Measurements from ENCODE around the gene PCLAF.
"Not testable (repeated sequence)": the region's sequence is repeated elsewhere in the genome, so short reads cannot be mapped to it uniquely, and the experiment has no call there.

The PCLAF gene

GRCh38 chr15:64333516-64333915 lies 47.7 kb downstream of the PCLAF start:
- peaks cover 7% of the 10 kb centered on the region; the same call in 1 of the 2 replicates for H3K79me2 ChIP-seq (ENCODE audit: low read length)
- H4K20me1 ChIP-seq (ENCODE audit: insufficient read depth, low read length) = peaks cover 20% of the 10 kb centered on the region
- peaks cover 3% of the 10 kb centered on the region for H3K4me1 ChIP-seq (ENCODE audit: low read length)
- no peaks in the 10 kb centered on the region for H3K27me3 ChIP-seq (ENCODE audit: low read depth, low read length)
- no peak overlapping the region for H2AFZ ChIP-seq (ENCODE audit: low read depth, low read length)
- no peaks in the 10 kb centered on the region for H3K36me3 ChIP-seq (replicated peaks; ENCODE audit: low read depth, low read length)
- H3K9me3 ChIP-seq (ENCODE audit: insufficient read depth, low read length) = no peaks in the 10 kb centered on the region
- H3K27ac ChIP-seq (ENCODE audit: low read length) = no peak overlapping the region
- no peak for TF ChIP-seq EZH2phosphoT487 (IDR thresholded peaks at IDR 0.05; ENCODE audit: low read depth)
- TF ChIP-seq CTCF (IDR thresholded peaks at IDR 0.05; ENCODE audit: low read depth, low read length) = no peak
- H3K4me2 ChIP-seq (ENCODE audit: low read length) = no peak overlapping the region
- H3K9ac ChIP-seq (ENCODE audit: low read length) = no peak overlapping the region
- no peak overlapping the region for H3K4me3 ChIP-seq (ENCODE audit: low read length)

- not testable (repeated sequence) for H3K36me3 ChIP-seq (replicated peaks; ENCODE audit: low read depth, low read length); H3K9ac ChIP-seq (ENCODE audit: low read length); H3K27me3 ChIP-seq (ENCODE audit: low read depth, low read length); H3K27ac ChIP-seq (ENCODE audit: low read length); H3K4me3 ChIP-seq (ENCODE audit: low read length); H3K4me2 ChIP-seq (ENCODE audit: low read length); H3K9me3 ChIP-seq (ENCODE audit: insufficient read depth, low read length); H3K4me1 ChIP-seq (ENCODE audit: low read length); H3K79me2 ChIP-seq (ENCODE audit: low read length); H2AFZ ChIP-seq (ENCODE audit: low read depth, low read length)
- H4K20me1 ChIP-seq (ENCODE audit: insufficient read depth, low read length) = peaks cover 15% of the 10 kb centered on the region
Measured at GRCh38 chr15:64331668-64332067, 49.6 kb downstream of the PCLAF start.

- not testable (repeated sequence) for H3K36me3 ChIP-seq (replicated peaks; ENCODE audit: low read depth, low read length); H3K27ac ChIP-seq (ENCODE audit: low read length); H3K79me2 ChIP-seq (ENCODE audit: low read length); H3K4me1 ChIP-seq (ENCODE audit: low read length); H3K9me3 ChIP-seq (ENCODE audit: insufficient read depth, low read length); H3K9ac ChIP-seq (ENCODE audit: low read length); H3K27me3 ChIP-seq (ENCODE audit: low read depth, low read length); H2AFZ ChIP-seq (ENCODE audit: low read depth, low read length); H3K4me2 ChIP-seq (ENCODE audit: low read length); H3K4me3 ChIP-seq (ENCODE audit: low read length)
- H4K20me1 ChIP-seq (ENCODE audit: insufficient read depth, low read length) = peaks cover 10% of the 10 kb centered on the region; the same call in 1 of the 2 replicates
Measured at GRCh38 chr15:64326975-64327374, 54.3 kb downstream of the PCLAF start.

- not testable (repeated sequence) for H3K79me2 ChIP-seq (ENCODE audit: low read length); H3K36me3 ChIP-seq (replicated peaks; ENCODE audit: low read depth, low read length); H3K9me3 ChIP-seq (ENCODE audit: insufficient read depth, low read length); H3K27ac ChIP-seq (ENCODE audit: low read length); H3K4me2 ChIP-seq (ENCODE audit: low read length); H3K4me1 ChIP-seq (ENCODE audit: low read length); H3K4me3 ChIP-seq (ENCODE audit: low read length); H3K27me3 ChIP-seq (ENCODE audit: low read depth, low read length); H2AFZ ChIP-seq (ENCODE audit: low read depth, low read length); H3K9ac ChIP-seq (ENCODE audit: low read length)
- peaks cover 10% of the 10 kb centered on the region; the same call in 1 of the 2 replicates for H4K20me1 ChIP-seq (ENCODE audit: insufficient read depth, low read length)
Measured at GRCh38 chr15:64326458-64326857, 54.8 kb downstream of the PCLAF start.

- Histone ChIP-seq H3K27ac (ENCODE audit: low read length) (no peak overlapping the region), H3K9me3 (ENCODE audit: insufficient read depth, low read length) (no peaks in the 10 kb centered on the region), H3K4me1 (ENCODE audit: low read length) (no peaks in the 10 kb centered on the region), H3K4me2 (ENCODE audit: low read length) (no peak overlapping the region), H2AFZ (ENCODE audit: low read depth, low read length) (no peak overlapping the region), H3K36me3 (replicated peaks; ENCODE audit: low read depth, low read length) (no peaks in the 10 kb centered on the region), H4K20me1 (ENCODE audit: insufficient read depth, low read length) (peaks cover 10% of the 10 kb centered on the region; the same call in 1 of the 2 replicates), H3K4me3 (ENCODE audit: low read length) (no peak overlapping the region), H3K9ac (ENCODE audit: low read length) (no peak overlapping the region), H3K27me3 (ENCODE audit: low read depth, low read length) (no peaks in the 10 kb centered on the region), H3K79me2 (ENCODE audit: low read length) (peaks cover 5% of the 10 kb centered on the region; the same call in 1 of the 2 replicates)
- no peak for TF ChIP-seq EZH2phosphoT487 (IDR thresholded peaks at IDR 0.05; ENCODE audit: low read depth)
Measured at GRCh38 chr15:64324165-64324877, 56.9 kb downstream of the PCLAF start.

GRCh38 chr15:64315216-64315615 lies 66.0 kb downstream of the PCLAF start:
- no peak for TF ChIP-seq EZH2phosphoT487 (IDR thresholded peaks at IDR 0.05; ENCODE audit: low read depth)
- no peak for TF ChIP-seq CTCF (IDR thresholded peaks at IDR 0.05; ENCODE audit: low read depth, low read length)
- no peaks in the 10 kb centered on the region for H3K27me3 ChIP-seq (ENCODE audit: low read depth, low read length)
- H2AFZ ChIP-seq (ENCODE audit: low read depth, low read length) = no peak overlapping the region
- peaks cover 10% of the 10 kb centered on the region for H4K20me1 ChIP-seq (ENCODE audit: insufficient read depth, low read length)
- H3K4me2 ChIP-seq (ENCODE audit: low read length) = no peak overlapping the region
- peaks cover 3% of the 10 kb centered on the region; the same call in 1 of the 2 replicates for H3K79me2 ChIP-seq (ENCODE audit: low read length)
- no peak overlapping the region for H3K9ac ChIP-seq (ENCODE audit: low read length)
- H3K36me3 ChIP-seq (replicated peaks; ENCODE audit: low read depth, low read length) = no peaks in the 10 kb centered on the region
- no peak overlapping the region for H3K4me3 ChIP-seq (ENCODE audit: low read length)
- no peaks in the 10 kb centered on the region for H3K4me1 ChIP-seq (ENCODE audit: low read length)
- H3K9me3 ChIP-seq (ENCODE audit: insufficient read depth, low read length) = no peaks in the 10 kb centered on the region
- H3K27ac ChIP-seq (ENCODE audit: low read length) = no peak overlapping the region
